A673 (cell line): ENCODE measurements around the gene BAHD1.

ENCODE experiments used
- EZH2 ChIP-seq: fragments of 200-600 bp; sonication (generic); IDR thresholded peaks from 2 replicates; pipeline ENCODE4 v1.6.1; 2017; ENCODE audit warnings: borderline replicate concordance, low read depth, mild to moderate bottlenecking, mixed read lengths, antibody characterized with exemption, low read length; ENCODE audit not compliant: poor library complexity, severe bottlenecking
- TF ChIP-seq, protein P1 (sequence below): fragments of 300-800, 200-600 bp; sonication (generic); conservative IDR thresholded peaks from 2 replicates; pipeline ENCODE4 v1.5.1; 2017; ENCODE audit warnings: low read depth, mild to moderate bottlenecking, antibody characterized with exemption, low read length, moderate library complexity, mixed read lengths

DNA sequence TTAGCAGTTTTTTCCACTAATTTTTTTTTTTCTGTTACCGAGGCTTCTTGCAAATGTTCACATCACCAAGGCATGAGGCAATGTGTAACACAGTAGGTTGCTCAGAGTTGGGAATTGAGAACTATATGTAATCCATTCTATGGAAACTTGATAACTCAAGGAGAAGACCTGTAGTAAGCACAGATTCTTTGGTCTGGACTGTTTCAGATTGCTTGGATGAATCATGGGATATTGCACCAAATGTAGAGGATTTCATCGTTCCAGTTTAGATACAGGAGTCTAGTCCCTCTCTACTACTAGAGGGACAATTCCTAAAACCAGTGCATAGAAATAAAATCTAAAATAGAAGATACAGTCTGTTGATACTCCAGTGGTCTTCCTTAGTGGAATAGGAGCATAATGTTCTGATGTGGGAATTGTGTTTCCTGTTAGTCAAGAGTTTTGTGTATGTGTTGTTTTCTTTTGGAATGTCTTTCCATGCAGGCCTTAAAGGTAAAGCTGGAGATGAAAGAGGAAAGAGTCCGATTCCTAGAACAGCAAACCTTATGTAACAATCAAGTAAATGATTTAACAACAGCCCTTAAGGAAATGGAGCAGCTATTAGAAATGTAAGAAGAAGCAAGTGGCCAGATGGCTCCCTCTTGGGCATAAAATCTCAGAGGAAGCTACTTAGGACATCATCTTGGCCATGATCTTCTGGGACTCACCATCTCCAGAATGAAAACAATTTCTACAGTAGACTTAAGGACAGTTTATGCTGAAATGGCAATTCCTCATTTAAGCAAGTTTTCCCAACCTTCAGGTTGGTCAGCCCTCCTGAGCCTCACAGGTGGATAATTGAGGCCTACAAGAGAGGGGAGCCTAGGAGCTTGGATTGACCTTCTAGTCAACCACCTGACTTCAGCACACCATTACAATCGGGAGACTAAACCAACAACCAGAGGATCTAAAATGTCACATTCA is 47.5 kb upstream of the BAHD1 start:
- TF ChIP-seq, protein P1, sequence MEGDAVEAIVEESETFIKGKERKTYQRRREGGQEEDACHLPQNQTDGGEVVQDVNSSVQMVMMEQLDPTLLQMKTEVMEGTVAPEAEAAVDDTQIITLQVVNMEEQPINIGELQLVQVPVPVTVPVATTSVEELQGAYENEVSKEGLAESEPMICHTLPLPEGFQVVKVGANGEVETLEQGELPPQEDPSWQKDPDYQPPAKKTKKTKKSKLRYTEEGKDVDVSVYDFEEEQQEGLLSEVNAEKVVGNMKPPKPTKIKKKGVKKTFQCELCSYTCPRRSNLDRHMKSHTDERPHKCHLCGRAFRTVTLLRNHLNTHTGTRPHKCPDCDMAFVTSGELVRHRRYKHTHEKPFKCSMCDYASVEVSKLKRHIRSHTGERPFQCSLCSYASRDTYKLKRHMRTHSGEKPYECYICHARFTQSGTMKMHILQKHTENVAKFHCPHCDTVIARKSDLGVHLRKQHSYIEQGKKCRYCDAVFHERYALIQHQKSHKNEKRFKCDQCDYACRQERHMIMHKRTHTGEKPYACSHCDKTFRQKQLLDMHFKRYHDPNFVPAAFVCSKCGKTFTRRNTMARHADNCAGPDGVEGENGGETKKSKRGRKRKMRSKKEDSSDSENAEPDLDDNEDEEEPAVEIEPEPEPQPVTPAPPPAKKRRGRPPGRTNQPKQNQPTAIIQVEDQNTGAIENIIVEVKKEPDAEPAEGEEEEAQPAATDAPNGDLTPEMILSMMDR, result no peak
- no peak for TF ChIP-seq EZH2
